Endodermal cell (in vitro differentiated cells): ENCODE results near the gene MICU1. TPM values are rescaled to one million over a fixed set of nuclear protein-coding genes. Genes with fewer than 3 reads are reported as not detected.

Source experiments
- DNase-seq: peaks from one replicate; pipeline ENCODE4 v3.0.0-alpha.2; 2017
- H3K27ac ChIP-seq: 2 replicates; pipeline ENCODE4 v1.5.1; 2013; ENCODE audit warnings: mild to moderate bottlenecking, low read depth, low read length, moderate library complexity
- H3K27me3 ChIP-seq: 2 replicates; pipeline ENCODE4 v1.6.1; 2013; ENCODE audit warnings: mild to moderate bottlenecking, low read length, moderate library complexity; ENCODE audit not compliant: insufficient read depth, control insufficient read depth, poor library complexity, severe bottlenecking
- H3K36me3 ChIP-seq: 2 replicates; pipeline ENCODE4 v1.7.0; 2013; ENCODE audit warnings: mild to moderate bottlenecking, low read length, moderate library complexity; ENCODE audit not compliant: control insufficient read depth, insufficient read depth
- H3K4me1 ChIP-seq: one replicate; pipeline ENCODE4 v1.7.0; 2013; ENCODE audit warnings: low read length; ENCODE audit not compliant: control insufficient read depth, insufficient read depth
- H3K4me3 ChIP-seq: 2 replicates; pipeline ENCODE4 v1.5.1; 2013; ENCODE audit warnings: mild to moderate bottlenecking, low read length, moderate library complexity
- H3K9ac ChIP-seq: 2 replicates; pipeline ENCODE4 v1.6.1; 2013; ENCODE audit warnings: mild to moderate bottlenecking, low read length, moderate library complexity; ENCODE audit not compliant: poor library complexity, severe bottlenecking; ENCODE audit errors: extremely low read depth
- H3K9me3 ChIP-seq: 2 replicates; pipeline ENCODE4 v1.6.1; 2013; ENCODE audit warnings: mild to moderate bottlenecking, low read length, moderate library complexity; ENCODE audit not compliant: control insufficient read depth
- H3K27ac Mint-ChIP-seq: 2 replicates; pipeline ENCODE4 v1.8.0; 2020; ENCODE audit warnings: mixed read lengths
- H3K27me3 Mint-ChIP-seq: 2 replicates; pipeline ENCODE4 v1.8.0; 2021; ENCODE audit warnings: mild to moderate bottlenecking, mixed read lengths; ENCODE audit not compliant: insufficient read depth
- H3K36me3 Mint-ChIP-seq: 2 replicates; pipeline ENCODE4 v1.8.0; 2020; ENCODE audit warnings: low read depth, mixed read lengths
- H3K4me1 Mint-ChIP-seq: 2 replicates; pipeline ENCODE4 v1.8.0; 2020; ENCODE audit warnings: mixed read lengths
- H3K4me3 Mint-ChIP-seq: 2 replicates; pipeline ENCODE4 v1.8.0; 2020; ENCODE audit warnings: mild to moderate bottlenecking, moderate library complexity, mixed read lengths
- H3K9me3 Mint-ChIP-seq: 2 replicates; pipeline ENCODE4 v1.8.0; 2020; ENCODE audit warnings: mild to moderate bottlenecking, mixed read lengths
- CTCF ChIP-seq: fragments of 200-600 bp; sonication (generic); conservative IDR thresholded peaks from 2 replicates; pipeline ENCODE4 v1.5.0; 2021; ENCODE audit warnings: antibody characterized with exemption, mild to moderate bottlenecking
- WGBS, 2 experiments: methylation state at CpG; one replicate each; pipeline versions ENCODE4 v1.1.5 to v1.1.7; 2013; ENCODE audit warnings: missing lambda C conversion rate in 2 of 2, mixed read lengths in 1 of 2; ENCODE audit not compliant: insufficient coverage in 1 of 2, insufficient read length in 1 of 2; 5-methylcytosine and 5-hydroxymethylcytosine counted together
- total RNA-seq, 2 donors: library from RNA; stranded (reverse); fragmentation: NEBNext Ultra II Directional in 1 of 2; extraction: Animal tissue kit (Norgen Biotek cat#: 25700) in 1 of 2; gene quantifications; 2 replicates in 1 of 2; 3 replicates in 1 of 2; pipeline ENCODE4 v1.2.1, GENCODE V29; 2021

MICU1 gene
- total RNA-seq, 2 donors from 2014 or later, result 41.9 to 54.9 TPM

- Histone ChIP-seq H3K27me3 (no peaks in the 10 kb centered on the region), H3K4me1 (peaks cover 12% of the 10 kb centered on the region), H3K9me3 (no peaks in the 10 kb centered on the region), H3K9ac (no peak overlapping the region), H3K27ac (no peak overlapping the region), H3K4me3 (no peak overlapping the region), H3K36me3 (no peaks in the 10 kb centered on the region)
- DNase-seq, result no peak
- TF ChIP-seq CTCF, result no peak
- H3K4me3 Mint-ChIP-seq, result no peak overlapping the region
- H3K27me3 Mint-ChIP-seq, result no peaks in the 10 kb centered on the region
- H3K9me3 Mint-ChIP-seq, result peaks cover 2% of the 10 kb centered on the region
- H3K27ac Mint-ChIP-seq, result no peak overlapping the region
- peaks cover 23% of the 10 kb centered on the region for H3K4me1 Mint-ChIP-seq
- WGBS, 2 experiments, result 89% methylated on average over 3 to 4 of the region's 4 CpGs
- no peaks in the 10 kb centered on the region for H3K36me3 Mint-ChIP-seq
Measured at GRCh38 chr10:72356987-72357386, 268.9 kb downstream of the MICU1 start.

GRCh38 chr10:72356115-72356514 is 269.8 kb downstream of the MICU1 start:
- WGBS, 2 experiments, result 93 to 94% methylated on average over 6 of the region's 6 CpGs
- Histone ChIP-seq H3K36me3 (no peaks in the 10 kb centered on the region), H3K27me3 (no peaks in the 10 kb centered on the region), H3K9ac (no peak overlapping the region), H3K4me1 (peaks cover 20% of the 10 kb centered on the region), H3K9me3 (no peaks in the 10 kb centered on the region), H3K4me3 (no peak overlapping the region), H3K27ac (no peak overlapping the region)
- H3K4me3 Mint-ChIP-seq, result no peak overlapping the region
- peaks cover 2% of the 10 kb centered on the region for H3K9me3 Mint-ChIP-seq
- peaks cover 32% of the 10 kb centered on the region for H3K4me1 Mint-ChIP-seq
- peaks cover 7% of the 10 kb centered on the region for H3K36me3 Mint-ChIP-seq
- no peak for TF ChIP-seq CTCF
- H3K27ac Mint-ChIP-seq, result no peak overlapping the region
- no peaks in the 10 kb centered on the region for H3K27me3 Mint-ChIP-seq
- no peak for DNase-seq

- H3K9me3 Mint-ChIP-seq, result peaks cover 2% of the 10 kb centered on the region
- 54 to 64% methylated on average over 2 to 7 of the region's 7 CpGs for WGBS, 2 experiments
- no peak for DNase-seq
- peaks cover 33% of the 10 kb centered on the region for H3K4me1 Mint-ChIP-seq
- Histone ChIP-seq H3K27me3 (no peaks in the 10 kb centered on the region), H3K4me3 (peak overlapping the region; percentile 94), H3K4me1 (peaks cover 20% of the 10 kb centered on the region), H3K36me3 (peaks cover 9% of the 10 kb centered on the region), H3K27ac (peak overlapping the region; percentile 31), H3K9me3 (no peaks in the 10 kb centered on the region), H3K9ac (peak overlapping the region; percentile 97)
- peaks cover 12% of the 10 kb centered on the region for H3K36me3 Mint-ChIP-seq
- no peaks in the 10 kb centered on the region for H3K27me3 Mint-ChIP-seq
- peak overlapping the region; percentile 92 for H3K4me3 Mint-ChIP-seq
- peak overlapping the region; percentile 84 for H3K27ac Mint-ChIP-seq
- TF ChIP-seq CTCF, result no peak
Measured at GRCh38 chr10:72355214-72355555, 270.7 kb downstream of the MICU1 start.
